ENCODE results near the gene CFAP90.

CFAP90 gene

DNA sequence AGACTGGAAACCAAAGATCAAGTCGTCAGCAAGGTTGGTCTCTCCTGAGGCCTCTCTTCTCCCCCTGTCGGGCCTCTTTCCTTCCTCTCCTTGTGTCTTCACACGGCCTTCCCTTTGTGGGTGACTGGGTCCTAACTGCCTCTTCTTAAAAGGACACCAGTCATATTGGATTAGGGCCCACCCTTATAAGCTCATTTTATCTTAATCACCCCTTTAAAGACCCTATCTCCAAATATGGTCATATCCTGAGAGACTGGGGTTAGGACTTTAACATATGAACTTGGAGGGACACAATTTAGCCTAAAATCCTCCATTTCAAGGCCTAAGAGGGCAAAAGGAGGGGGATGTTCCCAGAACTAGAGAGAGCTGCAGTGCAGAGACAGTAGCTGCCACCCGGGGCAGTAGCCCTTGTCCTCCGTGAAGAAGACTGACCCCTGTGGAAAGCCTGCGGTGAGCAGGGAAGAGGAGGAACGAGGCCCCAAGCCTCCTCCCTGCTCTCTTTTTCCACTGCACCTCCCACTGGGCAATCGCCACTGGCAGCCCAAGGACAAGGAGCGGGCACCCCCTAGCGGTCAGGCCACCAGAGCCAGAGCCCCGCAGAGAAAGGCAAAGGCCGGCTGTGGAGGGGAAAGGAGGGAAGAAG lies 34.9 kb downstream of the CFAP90 start:
- no peak for DNase-seq

DNA sequence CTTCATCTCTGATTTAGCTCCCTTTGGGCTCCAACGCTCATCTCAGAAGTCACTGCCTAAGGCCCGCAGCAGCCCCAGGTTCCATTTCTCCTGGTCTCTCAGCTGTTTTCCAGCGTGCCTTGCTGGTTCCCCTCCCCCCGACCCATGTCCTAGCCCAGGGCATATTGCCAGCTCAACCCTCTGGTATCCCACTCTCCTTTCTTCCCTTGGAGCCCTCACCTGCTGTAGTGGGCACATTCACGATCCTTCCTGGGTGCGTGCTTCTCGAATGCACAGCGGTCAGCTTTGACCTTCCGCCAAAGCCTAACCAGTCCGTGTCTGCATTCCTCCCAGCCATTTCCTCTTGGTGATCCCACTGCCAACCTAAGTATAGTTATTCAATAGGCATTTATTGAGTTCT lies 36.1 kb downstream of the CFAP90 start:
- DNase-seq, result no peak

DNA sequence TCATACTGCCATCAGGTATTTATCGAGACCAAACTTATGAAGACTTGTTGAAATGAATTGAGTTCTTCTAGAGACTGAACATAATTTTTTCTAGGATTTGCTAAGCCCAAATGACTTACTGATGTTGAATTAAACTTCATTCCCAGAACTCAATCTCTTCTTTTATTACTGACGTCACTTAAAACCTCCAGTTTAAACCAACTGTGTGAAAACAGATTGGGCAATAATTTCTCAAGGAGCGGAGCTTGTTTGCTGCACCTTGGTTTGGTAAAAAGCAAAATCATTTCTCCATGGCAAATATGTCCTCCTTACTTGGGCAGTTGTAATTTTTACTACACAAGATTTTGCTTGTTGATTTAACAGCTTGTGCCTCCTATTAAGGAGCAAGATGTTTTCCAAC lies 37.4 kb downstream of the CFAP90 start:
- DNase-seq, result no peak

DNA sequence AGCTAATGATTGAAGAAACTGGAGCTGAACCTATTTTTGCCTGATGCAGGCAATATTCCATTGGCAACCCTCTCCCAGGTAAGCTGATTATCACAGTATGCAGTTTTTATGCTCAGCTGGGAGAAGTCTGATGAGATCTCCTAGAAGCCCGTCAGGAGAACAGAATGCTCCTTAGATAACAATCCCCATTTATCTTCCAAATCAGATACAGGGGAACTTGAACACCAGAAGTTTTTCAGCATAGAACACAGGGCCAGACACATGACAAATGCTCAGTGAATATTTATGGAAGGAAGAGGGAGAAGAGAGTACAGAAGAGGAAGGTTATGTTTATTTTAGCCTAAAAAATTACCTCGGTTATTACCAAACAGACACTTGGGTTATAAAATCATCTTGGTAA lies 37.9 kb downstream of the CFAP90 start:
- no peak for DNase-seq

DNA sequence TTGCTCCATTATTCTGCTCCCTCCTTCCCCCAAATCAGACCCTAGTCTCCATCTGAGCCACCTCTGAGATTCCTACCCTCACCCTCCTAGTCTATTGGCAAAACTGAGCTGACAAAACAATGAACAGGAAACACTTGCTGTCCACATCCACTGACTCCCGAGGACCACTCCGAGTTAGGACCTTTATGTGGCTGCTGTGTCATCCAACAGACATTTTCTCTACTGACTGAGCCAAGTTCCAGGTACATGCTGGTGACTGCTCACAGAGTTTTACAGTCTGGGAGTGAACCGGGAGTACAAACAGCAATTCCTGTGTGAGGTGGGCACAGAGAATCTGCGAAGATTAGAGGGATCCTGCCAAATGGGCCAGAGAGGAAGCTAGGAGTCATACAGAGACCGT lies 39.2 kb downstream of the CFAP90 start:
- DNase-seq, result no peak

DNA sequence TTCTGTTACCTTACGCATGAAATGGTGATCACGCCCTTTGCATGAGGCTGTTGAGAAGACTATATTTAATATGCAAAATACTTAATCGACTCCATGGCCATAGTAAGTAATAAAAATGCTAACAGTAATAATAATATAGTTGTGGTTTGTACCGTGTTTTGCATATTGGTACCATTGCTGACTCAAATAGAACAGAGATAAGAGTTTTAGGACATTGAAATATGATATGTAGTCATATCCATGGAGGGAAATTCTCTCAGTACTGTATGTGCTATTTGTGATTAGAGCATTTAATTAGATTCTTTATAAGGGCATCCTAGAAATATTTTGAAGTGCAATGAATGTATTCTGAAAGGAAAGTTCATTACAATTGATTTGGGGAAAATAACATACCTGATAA lies 41.9 kb downstream of the CFAP90 start:
- no peak for DNase-seq

DNA sequence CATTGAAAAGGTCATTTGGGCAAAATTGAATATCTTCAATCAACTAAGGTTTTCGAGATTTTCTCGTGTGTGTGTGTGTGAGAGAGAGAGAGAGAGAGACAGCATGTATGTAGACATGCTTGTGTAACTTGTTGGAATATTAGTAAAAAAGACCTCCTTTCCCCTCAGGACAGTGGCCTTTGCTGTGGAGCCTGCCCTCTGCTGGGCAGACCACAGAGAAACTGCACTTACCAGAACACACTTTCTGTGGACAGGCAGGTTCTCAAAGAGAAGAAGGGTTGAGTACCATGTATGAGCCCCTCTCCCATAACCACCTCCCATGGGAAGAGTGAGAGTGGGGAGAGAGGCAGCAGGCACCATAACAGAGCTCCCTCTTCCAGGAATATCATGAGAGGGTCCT lies 45.6 kb downstream of the CFAP90 start:
- no peak for DNase-seq

DNA sequence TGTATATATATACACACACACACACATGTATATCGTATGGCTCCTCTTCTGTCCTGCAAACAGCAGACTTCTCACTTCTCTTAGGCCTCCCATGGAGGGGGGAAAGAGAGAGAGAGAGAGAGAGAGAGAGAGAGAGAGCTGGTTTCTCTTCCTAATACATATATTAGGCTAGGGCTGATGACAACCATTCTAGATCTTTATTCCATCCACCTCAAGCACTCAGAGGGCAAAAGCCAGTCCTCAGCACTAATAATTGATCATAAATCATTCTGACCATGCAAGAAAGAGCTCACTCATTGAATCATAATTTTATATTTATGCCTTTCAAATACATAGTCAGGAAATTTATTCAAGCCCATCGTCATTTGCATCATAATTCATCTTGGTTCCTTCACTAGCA lies 47.0 kb downstream of the CFAP90 start:
- no peak for DNase-seq

DNA sequence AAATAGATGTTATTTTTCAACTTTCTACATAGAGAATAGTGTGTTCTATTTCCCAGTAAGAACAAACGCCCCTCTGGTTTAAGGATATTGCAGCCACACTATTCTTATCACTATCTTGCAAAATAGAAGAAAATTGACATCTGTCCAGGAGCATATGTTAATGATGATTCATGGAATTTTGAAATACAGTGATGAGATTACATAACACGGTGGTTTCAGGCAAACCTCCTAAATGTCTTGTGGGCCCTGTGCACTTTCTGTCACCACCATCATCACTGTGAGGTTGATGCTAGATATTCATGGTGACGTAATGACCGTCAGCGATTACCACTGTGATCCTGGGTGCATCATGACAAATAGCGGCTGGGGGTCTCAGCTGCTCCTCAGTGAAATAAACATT lies 48.1 kb downstream of the CFAP90 start:
- no peak for DNase-seq

DNA sequence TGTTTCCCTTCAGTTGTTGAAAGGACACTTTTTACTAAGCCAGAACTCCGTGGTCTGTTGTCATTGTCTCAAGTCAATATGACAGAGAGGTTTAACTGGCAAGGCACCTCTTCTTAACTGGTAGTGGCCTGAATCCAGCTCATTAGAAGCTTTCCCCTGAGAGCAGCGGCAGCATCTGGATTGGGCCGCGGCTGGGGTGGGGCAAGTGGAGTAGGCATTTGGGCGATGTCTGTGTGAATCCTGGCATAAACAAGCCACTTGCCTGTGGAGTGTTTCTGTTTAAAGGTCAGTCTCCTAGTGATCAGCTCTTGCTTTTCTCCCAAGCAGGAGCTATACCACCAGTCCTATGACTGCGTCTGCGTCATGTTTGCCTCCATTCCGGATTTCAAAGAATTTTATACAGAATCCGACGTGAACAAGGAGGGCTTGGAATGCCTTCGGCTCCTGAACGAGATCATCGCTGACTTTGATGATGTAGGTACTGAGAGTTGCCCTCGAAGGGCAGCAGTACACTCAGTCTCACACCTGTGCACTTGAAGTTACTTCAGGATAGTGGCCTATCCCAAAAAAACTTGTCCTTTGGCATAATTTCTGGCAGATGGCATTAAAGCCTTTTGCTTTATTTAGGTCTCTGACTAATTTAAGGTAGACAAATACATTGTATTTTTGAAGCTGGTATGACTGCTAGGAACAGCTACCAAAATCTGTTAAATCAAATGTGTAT lies 48.9 kb downstream of the CFAP90 start:
- DNase-seq, result peak; percentile 39

DNA sequence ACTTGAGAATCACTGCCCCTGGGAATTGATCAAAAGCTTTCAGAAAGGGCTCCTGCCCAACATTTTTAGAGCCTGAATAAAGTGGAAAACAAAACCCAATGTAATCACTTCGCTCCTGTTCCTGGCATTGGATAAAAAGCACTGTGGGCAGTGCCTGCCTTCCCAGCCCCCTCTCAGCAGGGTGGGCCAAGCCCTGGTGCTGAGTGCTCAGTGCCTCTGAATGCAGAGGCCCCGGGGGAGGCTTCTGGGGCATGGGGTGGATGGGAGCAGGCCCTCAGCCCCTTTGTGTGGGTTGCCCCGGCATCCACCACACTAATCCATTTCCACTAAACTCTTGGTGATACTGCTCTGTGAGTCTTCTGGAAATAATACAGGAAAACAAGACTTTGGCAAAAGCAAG lies 55.6 kb downstream of the CFAP90 start:
- no peak for DNase-seq

DNA sequence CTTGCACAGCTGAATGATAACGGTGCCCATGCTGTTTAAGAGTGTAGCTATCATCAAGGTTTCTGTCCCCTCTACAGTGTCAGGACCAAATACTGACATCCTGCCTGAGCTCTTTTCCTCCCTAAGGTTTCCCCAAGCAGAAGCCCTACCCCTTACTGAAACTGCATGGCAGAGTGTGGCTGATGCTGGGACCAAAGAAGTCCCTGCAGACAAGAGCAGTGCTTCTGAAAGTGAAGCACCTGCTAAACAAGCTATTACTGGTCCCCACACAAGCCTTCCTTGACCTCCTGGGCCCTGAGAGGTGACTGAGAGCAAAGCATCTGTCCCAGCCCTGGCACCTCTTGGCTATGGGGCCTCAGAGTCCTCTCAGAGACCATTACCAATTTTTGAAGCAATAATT lies 56.1 kb downstream of the CFAP90 start:
- no peak for DNase-seq

DNA sequence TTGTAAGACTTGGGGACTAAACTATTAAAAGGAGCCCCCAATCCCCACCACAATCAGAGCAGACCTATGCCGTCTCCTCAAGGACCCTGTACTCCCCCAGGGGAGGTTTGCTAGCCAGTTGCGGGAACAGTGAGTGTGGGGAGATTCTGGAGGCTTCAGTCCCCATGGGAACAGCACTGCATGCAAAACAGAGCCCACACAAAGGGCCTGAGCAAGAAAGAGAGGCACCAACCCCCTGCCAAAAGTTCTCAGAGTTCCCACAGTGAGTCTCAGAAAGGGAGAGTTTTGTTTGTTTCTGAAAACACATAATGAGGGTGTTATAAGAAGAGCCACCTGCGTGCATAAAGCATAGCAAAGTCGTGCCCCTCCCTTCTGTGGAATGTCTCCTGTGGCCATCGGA lies 56.6 kb downstream of the CFAP90 start:
- DNase-seq, result no peak

DNA sequence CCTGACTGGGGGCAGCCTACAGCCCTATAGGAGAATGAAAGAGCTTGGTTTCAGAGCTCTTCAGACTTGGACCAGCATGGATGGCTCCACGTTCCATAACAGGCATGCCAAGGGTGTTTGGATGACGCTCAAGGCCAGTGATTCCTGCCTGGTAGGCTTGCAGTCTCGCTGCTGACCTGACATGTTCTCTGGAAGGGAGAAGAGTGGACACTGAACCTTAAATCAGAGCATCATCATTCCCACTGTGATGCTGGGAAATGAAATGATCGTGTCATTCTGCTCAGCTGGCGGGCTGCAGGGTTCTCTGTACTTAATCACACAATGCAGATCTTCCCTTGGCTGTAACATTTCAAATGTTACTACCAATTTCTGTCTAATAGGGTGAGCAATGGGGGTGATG lies 57.0 kb downstream of the CFAP90 start:
- DNase-seq, result no peak

DNA sequence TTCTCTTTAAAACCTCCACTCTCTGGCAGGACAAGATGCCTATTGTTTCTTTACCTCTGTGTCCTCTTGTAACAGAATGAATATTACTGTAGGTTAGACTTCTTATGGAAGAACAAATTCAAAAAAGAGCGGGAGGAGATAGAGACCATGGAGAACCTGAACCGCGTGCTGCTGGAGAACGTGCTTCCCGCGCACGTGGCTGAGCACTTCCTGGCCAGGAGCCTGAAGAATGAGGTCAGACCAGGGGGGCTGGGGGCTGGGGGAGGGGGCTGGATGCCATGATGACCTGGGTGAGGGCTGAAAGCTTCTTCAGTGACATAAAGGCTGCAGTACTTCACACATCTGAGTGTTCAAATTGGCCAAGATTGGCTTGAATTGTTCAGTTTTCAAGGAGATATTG lies 61.4 kb downstream of the CFAP90 start:
- DNase-seq, result no peak

DNA sequence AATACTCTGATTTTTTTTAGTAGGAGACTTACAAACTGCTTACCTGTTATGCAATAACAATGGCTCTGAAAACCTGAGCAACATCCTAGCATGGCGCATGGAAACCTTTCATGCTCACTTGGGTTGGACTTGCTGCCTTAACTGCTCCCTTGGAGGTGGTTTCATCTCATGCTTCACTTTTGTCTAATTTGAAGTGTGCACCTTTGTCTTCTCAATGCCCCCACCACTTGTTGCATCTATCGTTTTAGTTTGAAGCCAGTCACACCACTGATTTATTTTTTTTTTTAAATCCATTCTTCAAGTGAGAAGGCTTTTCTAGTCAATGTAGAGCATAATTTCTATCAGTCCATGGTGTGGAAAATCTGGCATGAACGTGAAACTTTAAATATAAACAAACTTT lies 63.2 kb downstream of the CFAP90 start:
- DNase-seq, result no peak

DNA sequence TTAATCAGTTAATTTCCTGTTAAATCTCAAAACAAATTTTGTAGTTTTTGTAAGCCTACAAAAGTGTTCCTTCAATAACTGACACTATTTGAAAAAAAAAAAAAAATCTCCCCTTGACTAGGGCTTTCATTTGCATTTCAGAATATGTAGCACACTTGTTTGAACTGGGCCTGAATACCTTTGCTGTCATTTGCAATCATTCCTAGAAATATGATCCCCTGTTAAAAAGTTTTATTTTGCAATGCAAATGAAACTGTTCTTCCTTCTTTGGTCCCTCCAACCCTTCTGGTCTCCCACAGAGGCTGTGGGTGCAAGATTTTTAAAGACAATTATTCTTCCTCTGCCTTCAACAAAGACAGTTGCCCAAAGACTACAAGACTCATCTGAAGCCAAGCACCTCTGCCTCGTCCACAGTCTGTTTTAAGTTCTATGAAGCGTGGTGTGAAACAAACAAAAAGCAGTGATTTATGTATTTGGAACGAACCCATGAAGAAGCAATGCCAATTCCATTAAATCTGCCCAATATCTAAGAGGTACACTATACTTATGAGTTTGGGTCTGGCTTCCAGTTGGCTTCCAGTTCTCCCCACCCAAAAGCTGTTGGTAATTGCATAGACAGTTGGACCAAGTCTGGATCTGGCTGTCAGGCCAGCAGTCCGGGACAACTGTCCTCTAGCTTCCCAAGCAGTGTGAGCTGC lies 66.1 kb downstream of the CFAP90 start:
- no peak for DNase-seq

DNA sequence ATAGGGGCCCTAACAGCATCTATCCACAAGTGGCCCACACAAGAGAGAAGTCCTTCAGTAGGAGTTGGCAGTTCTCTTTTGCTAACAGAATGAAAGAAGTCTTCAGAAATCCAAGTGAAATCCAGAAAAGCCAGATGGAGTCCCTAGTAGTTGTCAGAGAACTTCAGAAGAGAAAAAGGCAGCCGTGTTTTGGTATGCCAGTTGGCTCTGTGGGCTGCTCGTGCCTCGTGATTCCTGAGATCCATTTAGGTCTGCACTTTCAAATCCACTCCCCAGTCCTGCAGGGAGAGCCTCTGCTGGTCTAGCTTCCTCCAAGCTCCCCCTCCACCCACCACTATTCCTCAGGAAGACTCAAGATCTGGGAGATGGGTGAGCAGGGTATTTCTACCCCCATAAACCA lies 69.0 kb downstream of the CFAP90 start:
- DNase-seq, result no peak
